HG03558 (cell line): ENCODE data around the gene ST6GALNAC2.
"Not testable (repeated sequence)": the region's sequence is repeated elsewhere in the genome, so short reads cannot be mapped to it uniquely, and the experiment has no call there.

ENCODE experiments used
- ATAC-seq: cut with Tn5 transposase; IDR thresholded peaks from one replicate; pipeline ENCODE4 v1.9.1; 2021; ENCODE audit warnings: moderate number of reproducible peaks; ENCODE audit not compliant: unreplicated experiment; ENCODE audit errors: extremely low read depth

The ST6GALNAC2 gene

DNA sequence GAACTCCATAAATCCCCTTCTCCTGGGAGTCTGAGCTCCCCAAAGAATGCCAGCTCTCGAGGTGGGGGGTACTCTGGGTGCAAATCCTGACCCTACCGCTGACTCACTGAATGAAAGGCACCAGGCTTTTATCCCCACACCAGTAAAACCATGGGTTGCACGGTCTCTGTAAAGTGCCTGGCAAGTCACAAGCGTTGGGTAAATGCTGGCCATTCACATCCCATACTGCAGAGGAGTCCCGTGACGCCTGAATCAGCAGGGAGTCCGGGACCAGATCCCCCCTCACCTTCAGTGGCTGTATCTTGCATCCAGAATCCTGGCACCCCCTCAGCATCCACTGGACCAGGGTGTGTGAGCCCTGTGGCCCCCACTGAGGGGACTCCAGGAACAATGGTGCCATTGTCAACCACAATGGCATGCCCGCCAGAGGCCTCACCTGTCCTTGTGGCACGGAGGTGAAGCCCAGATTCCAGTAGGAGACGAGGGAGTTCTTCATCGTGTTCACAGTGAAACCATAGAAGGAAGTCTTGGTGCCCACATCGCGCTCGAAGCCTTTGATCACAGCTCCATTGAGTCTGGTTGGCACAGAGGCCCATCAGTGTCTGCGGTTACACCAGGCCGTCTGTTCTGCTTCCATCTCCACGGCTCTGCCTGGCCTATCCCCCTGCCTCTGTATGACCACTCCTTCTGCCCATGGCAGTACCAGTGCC is 13.3 kb downstream of the ST6GALNAC2 start:
- ATAC-seq = no peak

DNA sequence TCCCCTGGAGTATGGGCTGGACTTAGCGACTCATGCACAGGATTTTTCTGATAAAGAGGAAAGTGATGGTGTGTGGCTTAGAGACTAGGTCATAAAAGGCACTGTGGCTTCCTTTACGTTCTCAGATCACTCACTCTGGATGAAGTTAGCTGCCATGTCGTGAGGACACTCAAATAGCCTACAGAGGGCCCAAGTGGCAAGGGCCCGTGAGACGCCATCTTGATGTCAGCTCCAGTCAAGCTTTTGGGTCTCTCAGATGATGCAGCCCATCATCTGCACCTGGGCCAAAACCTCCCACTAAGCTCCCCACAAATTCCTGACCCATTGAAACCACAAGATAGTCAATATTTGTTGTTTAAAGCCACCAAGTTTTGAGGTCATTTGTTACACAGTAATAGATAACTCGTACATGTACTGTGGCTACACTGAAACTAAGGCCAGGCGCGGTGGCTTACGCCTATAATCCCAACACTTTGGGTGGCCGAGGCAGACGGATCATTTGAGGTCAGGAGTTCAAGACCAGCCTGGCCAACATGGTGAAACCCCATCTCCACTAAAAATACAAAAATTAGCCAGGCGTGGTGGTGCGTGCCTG is 14.7 kb downstream of the ST6GALNAC2 start:
- no peak for ATAC-seq

DNA sequence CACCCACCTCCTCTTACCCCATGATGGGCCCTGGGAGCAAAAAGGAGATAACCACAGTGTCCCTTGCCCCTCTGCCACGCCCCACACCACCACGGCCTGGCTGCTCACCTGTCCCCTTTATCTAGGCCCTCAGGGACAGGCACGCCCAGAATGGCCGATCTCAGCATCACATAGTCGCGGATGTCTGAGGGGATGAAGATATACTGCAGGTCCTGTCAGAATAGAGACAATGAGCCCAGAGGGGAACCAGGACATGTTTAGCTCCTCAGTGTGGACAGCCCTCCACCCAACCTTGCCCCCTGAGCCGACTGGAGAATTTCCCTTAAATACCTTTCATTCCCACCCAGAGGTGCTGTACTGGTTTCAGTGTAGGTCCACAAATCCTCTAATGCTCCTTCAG is 15.2 kb downstream of the ST6GALNAC2 start:
- ATAC-seq = no peak

DNA sequence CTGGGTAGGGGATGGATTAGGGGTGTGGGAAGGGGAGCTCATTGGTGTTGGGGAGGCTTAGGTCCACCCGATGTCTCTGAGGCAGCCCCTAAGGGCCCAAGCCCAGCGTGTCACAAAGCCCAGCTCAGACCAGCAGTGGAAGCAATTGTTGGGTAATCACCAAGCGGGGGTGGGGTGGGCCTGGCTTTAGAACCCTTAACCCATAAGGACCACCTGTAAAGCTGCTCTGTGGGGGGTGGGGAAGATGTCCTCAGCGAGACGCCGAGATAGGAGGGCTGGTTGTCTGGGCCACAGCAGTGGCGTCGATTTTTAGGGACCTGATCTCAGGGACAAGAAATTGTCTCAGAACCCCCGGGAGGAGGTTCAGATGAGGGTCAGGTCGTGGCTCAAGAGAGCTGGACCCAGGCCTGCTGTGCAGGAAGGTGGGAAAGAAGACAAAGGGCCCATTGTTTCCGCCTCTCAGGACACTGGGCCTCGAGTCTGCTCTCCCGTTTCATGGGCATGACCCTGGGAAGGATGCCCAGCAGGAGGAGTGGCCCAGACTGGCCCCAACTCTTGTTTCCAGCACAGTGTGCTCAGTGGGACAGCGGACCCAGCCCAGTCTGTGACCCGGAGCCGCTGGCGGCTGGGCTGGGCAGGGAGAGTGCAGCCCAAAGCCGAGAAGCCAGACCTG is 15.9 kb downstream of the ST6GALNAC2 start:
- no peak for ATAC-seq

- no peak for ATAC-seq
Measured at GRCh38 chr17:76568811-76569221, 16.8 kb downstream of the ST6GALNAC2 start.

- no peak for ATAC-seq
Measured at GRCh38 chr17:76567634-76568432, 17.8 kb downstream of the ST6GALNAC2 start.

DNA sequence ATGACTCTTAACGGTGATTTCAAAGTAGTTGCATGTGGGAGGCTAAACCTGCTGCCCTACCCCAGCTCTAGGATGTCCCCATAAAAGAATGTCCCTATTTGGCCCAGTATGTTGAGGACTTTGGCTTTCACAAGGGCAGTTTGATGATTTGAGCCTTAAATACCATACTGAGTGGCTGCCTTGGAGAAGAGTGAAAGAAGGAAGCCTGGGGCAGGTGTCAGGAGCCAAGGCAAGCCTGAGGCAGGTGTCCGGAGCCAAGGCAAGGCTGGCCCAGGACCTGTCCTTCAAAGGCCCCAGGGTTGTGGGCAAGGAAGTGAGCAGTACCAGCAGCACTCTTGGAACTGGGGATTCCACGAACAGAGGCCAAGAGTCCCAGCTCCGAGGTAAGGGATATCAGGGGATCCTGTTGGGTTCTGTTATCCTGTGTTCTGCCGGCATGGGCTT is 18.6 kb downstream of the ST6GALNAC2 start:
- no peak for ATAC-seq

GRCh38 chr17:76566613-76566943 is 19.1 kb downstream of the ST6GALNAC2 start:
- no peak for ATAC-seq

- ATAC-seq = no peak
Measured at GRCh38 chr17:76565728-76566612, 19.7 kb downstream of the ST6GALNAC2 start.

- not testable (repeated sequence) for ATAC-seq
Measured at GRCh38 chr17:76564991-76565727, 20.5 kb downstream of the ST6GALNAC2 start.

DNA sequence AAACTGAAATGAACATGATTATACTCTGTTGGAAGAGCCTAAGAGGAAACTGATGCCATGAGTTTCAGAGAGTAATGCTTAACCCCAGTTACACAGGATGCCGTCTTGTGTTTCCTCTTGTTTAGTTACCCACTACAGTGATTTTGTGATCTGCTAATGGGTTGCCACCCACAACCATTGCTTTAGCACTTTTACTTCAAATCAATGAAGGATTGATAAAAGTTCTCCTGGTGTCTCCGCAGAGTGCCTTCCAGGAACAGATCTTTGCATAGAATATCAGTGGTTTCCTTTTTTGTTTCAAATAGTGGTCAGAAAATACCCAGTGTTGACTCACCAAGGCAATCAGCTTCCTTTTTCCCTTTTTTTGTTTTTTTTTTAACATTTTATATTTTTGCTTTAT is 22.3 kb downstream of the ST6GALNAC2 start:
- not testable (repeated sequence) for ATAC-seq

DNA sequence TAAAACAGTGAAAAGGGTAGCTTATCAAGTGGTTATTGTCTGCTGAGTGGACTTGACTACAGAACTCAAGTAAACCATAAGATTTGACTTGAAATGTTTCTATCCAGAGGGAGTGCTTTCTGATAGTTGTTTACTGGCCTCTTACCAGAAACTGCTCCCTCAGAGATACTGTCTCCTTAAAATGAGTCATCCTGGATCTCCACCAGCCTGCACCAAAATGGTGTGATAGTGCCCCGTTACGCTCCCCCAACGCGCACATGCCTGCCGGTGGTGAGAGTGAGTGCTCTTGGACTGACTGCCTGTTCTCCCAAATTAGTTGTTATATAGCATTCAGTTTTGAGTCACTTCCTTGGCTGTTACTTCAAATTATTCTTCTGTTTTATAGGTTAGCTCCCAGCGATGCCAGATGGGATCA is 22.9 kb downstream of the ST6GALNAC2 start:
- no peak for ATAC-seq

GRCh38 chr17:76561799-76562268 is 23.8 kb downstream of the ST6GALNAC2 start:
- no peak for ATAC-seq

DNA sequence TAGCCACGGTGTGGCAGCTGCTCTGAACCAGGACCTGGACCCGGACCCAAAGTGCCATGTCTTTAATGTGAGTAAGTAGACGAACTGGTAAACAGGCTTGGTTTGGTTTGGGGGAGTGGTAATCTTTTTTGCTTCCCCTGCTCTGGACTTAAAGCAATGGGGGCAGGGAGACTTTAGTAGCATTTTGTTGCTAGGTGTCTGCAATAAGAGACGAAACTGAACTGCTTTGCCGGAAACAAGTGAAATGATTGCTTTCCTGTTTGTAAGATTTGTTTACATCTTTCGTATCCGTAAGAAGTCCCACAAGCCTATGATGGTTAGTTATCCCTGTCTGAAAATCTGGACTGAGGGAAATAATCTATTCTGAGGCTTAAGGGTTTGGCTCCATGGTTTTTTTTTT is 24.3 kb downstream of the ST6GALNAC2 start:
- no peak for ATAC-seq

- no peak for ATAC-seq
Measured at GRCh38 chr17:76560877-76561221, 24.8 kb downstream of the ST6GALNAC2 start.

GRCh38 chr17:76560036-76560876 is 25.4 kb downstream of the ST6GALNAC2 start:
- ATAC-seq = no peak

DNA sequence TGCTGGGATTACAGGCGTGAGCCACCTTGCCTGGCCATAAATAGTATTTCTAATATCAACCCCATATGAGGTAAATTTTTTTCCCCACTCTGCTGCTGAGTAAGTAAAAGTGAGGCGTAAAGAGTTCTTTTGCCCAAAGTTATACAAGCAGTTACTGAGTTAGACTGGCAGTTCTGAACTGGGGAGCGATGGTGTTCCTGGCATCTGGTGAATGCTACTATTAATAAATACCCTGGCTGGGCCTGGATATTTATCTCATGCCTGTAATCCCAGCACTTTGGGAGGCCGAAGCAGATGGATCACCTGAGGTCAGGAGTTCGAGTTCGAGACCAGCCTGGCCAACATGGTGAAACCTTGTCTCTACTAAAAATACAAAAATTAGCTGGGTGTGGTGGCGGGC is 26.2 kb downstream of the ST6GALNAC2 start:
- ATAC-seq = not testable (repeated sequence)
